GM19463 (cell line): Measurements from ENCODE around the gene TLDC2.
"Not testable (repeated sequence)": the region's sequence is repeated elsewhere in the genome, so short reads cannot be mapped to it uniquely, and the experiment has no call there.

Source experiments
- ATAC-seq: cut with Tn5 transposase; IDR thresholded peaks from one replicate; pipeline ENCODE4 v1.9.1; 2021; ENCODE audit warnings: mild to moderate bottlenecking, moderate library complexity; ENCODE audit not compliant: unreplicated experiment

The TLDC2 gene

GRCh38 chr20:36875702-36876472, at the start of gene TLDC2:
TSS of gene TLDC2 (plus strand) at chr20:36876138. CDS start at chr20:36876175, 37 bp downstream.
- no peak for ATAC-seq

GRCh38 chr20:36826554-36827244, 49.2 kb upstream of the TLDC2 start:
- no peak for ATAC-seq

GRCh38 chr20:36827541-36828279, 48.2 kb upstream of the TLDC2 start:
- peak; percentile 84 for ATAC-seq

- no peak for ATAC-seq
Observed at GRCh38 chr20:36830791-36831691, 44.9 kb upstream of the TLDC2 start.

- ATAC-seq, result no peak
Observed at GRCh38 chr20:36832791-36833190, 43.1 kb upstream of the TLDC2 start.

- ATAC-seq, result no peak
Observed at GRCh38 chr20:36833275-36834020, 42.5 kb upstream of the TLDC2 start.

- ATAC-seq, result no peak
Observed at GRCh38 chr20:36835025-36835424, 40.9 kb upstream of the TLDC2 start.

- ATAC-seq, result peak; percentile 91
Observed at GRCh38 chr20:36835453-36836198, 40.3 kb upstream of the TLDC2 start.

GRCh38 chr20:36836591-36837269, 39.2 kb upstream of the TLDC2 start:
- ATAC-seq, result no peak

GRCh38 chr20:36838376-36838775, 37.6 kb upstream of the TLDC2 start:
- not testable (repeated sequence) for ATAC-seq

- ATAC-seq, result no peak
Observed at GRCh38 chr20:36839150-36839549, 36.8 kb upstream of the TLDC2 start.

- ATAC-seq, result not testable (repeated sequence)
Observed at GRCh38 chr20:36841030-36841429, 34.9 kb upstream of the TLDC2 start.

- ATAC-seq, result no peak
Observed at GRCh38 chr20:36845288-36845971, 30.5 kb upstream of the TLDC2 start.

- ATAC-seq, result no peak
Observed at GRCh38 chr20:36847009-36847709, 28.8 kb upstream of the TLDC2 start.

GRCh38 chr20:36847710-36848040, 28.3 kb upstream of the TLDC2 start:
- ATAC-seq, result no peak

- no peak for ATAC-seq
Observed at GRCh38 chr20:36848078-36848660, 27.8 kb upstream of the TLDC2 start.

- no peak for ATAC-seq
Observed at GRCh38 chr20:36848677-36849076, 27.3 kb upstream of the TLDC2 start.
